Measurements from ENCODE around the gene PPP1R36. TPM values are rescaled to one million over a fixed set of nuclear protein-coding genes. Genes with fewer than 3 reads are reported as not detected.

Gene PPP1R36
- total RNA-seq, 6 donors from 2014 or later, result 0.54 to 2.9 (median 1.4) TPM; not detected in 1

GRCh38 chr14:64504897-64505794 is 44.6 kb upstream of the PPP1R36 start:
- H3K27ac ChIP-seq, result peak overlapping the region; percentile 95 to 100 (median 100)
- peak; percentile 93 to 94 for DNase-seq
- peak; percentile 75 to 78 for ATAC-seq (ENCODE audit: low FRiP score in 2 of 2)
- no peaks in the 10 kb centered on the region for H3K27me3 ChIP-seq
- H3K36me3 ChIP-seq, result no peaks in the 10 kb centered on the region
- no peaks in the 10 kb centered on the region for H3K9me3 ChIP-seq
- TF ChIP-seq CTCF (IDR thresholded peaks at IDR 0.05) (peak in 2 of 6 experiments; percentile 0 to 4), POLR2A (IDR thresholded peaks at IDR 0.05) (peak in 2 of 4 donors; percentile 0 to 39), POLR2AphosphoS5 (IDR thresholded peaks at IDR 0.05) (peak; percentile 20 to 50), EP300 (IDR thresholded peaks at IDR 0.05) (no peak)
- 0 to 1% methylated on average over 55 to 56 of the region's 68 CpGs for WGBS, 2 donors
- peak overlapping the region; percentile 42 to 88 (median 65) for H3K4me3 ChIP-seq
- H3K4me1 ChIP-seq, result peaks cover 43 to 75% (median 59%) of the 10 kb centered on the region in 4 donors

GRCh38 chr14:64506721-64507120 is 43.0 kb upstream of the PPP1R36 start:
- no peaks in the 10 kb centered on the region for H3K27me3 ChIP-seq
- TF ChIP-seq POLR2AphosphoS5 (IDR thresholded peaks at IDR 0.05) (no peak), POLR2A (IDR thresholded peaks at IDR 0.05) (no peak), CTCF (IDR thresholded peaks at IDR 0.05) (no peak), EP300 (IDR thresholded peaks at IDR 0.05) (no peak)
- H3K27ac ChIP-seq, result peak overlapping the region; percentile 20 to 100 (median 78)
- H3K4me3 ChIP-seq, result peak overlapping the region in 3 of 4 donors; percentile 58 to 88 (median 72)
- H3K4me1 ChIP-seq, result peaks cover 46 to 77% (median 61%) of the 10 kb centered on the region in 4 donors
- 24 to 28% methylated on average over 3 of the region's 3 CpGs for WGBS, 2 donors
- no peaks in the 10 kb centered on the region for H3K36me3 ChIP-seq
- H3K9me3 ChIP-seq, result no peaks in the 10 kb centered on the region
- ATAC-seq (ENCODE audit: low FRiP score in 2 of 2) (no peak), DNase-seq (no peak)

GRCh38 chr14:64507376-64508156 is 42.2 kb upstream of the PPP1R36 start:
- TF ChIP-seq CTCF (IDR thresholded peaks at IDR 0.05) (no peak), POLR2AphosphoS5 (IDR thresholded peaks at IDR 0.05) (no peak), EP300 (IDR thresholded peaks at IDR 0.05) (no peak), POLR2A (IDR thresholded peaks at IDR 0.05) (no peak)
- WGBS, 2 donors, result 67 to 69% methylated on average over 4 of the region's 4 CpGs
- Histone ChIP-seq H3K4me3 (no peak overlapping the region), H3K27ac (peak overlapping the region in 1 of 4 donors; percentile 100), H3K9me3 (no peaks in the 10 kb centered on the region), H3K4me1 (peaks cover 40 to 77% (median 59%) of the 10 kb centered on the region in 4 donors), H3K27me3 (no peaks in the 10 kb centered on the region), H3K36me3 (no peaks in the 10 kb centered on the region)
- DNase-seq (no peak), ATAC-seq (ENCODE audit: low FRiP score in 2 of 2) (no peak)

GRCh38 chr14:64508215-64508776 is 41.5 kb upstream of the PPP1R36 start:
- no peaks in the 10 kb centered on the region for H3K27me3 ChIP-seq
- H3K27ac ChIP-seq, result no peak overlapping the region
- H3K36me3 ChIP-seq, result no peaks in the 10 kb centered on the region
- DNase-seq (no peak), ATAC-seq (ENCODE audit: low FRiP score in 2 of 2) (no peak)
- H3K4me1 ChIP-seq, result peaks cover 44 to 71% (median 63%) of the 10 kb centered on the region in 4 donors
- WGBS, 2 donors, result 25 to 39% methylated on average over 1 of the region's 1 CpG
- TF ChIP-seq POLR2A (IDR thresholded peaks at IDR 0.05) (no peak), CTCF (IDR thresholded peaks at IDR 0.05) (no peak), EP300 (IDR thresholded peaks at IDR 0.05) (no peak), POLR2AphosphoS5 (IDR thresholded peaks at IDR 0.05) (no peak)
- H3K4me3 ChIP-seq, result no peak overlapping the region
- H3K9me3 ChIP-seq, result no peaks in the 10 kb centered on the region

All from upper lobe of left lung (tissue), 6 donors.